Mesenteric fat pad (tissue), 1 donor: Measurements from ENCODE around the gene CCDC24. TPM values are rescaled to one million over a fixed set of nuclear protein-coding genes. Genes with fewer than 3 reads are reported as not detected.

Experiments
- DNase-seq: peaks from one replicate; pipeline ENCODE4 v3.0.0-alpha.2; 2020; ENCODE audit warnings: low spot score
- total RNA-seq: library from RNA; stranded (reverse); fragmentation: NEBNext Ultra II Directional; extraction: Animal tissue kit (Norgen Biotek cat#: 25700); gene quantifications from one replicate; pipeline ENCODE4 v1.2.1, GENCODE V29; 2021
- donor health status: DM: yes; HTN: yes; CAD: no.

CCDC24 gene
- total RNA-seq, 1 donor from 2014 or later: 3.9 TPM

GRCh38 chr1:44021156-44021555, 29.8 kb downstream of the CCDC24 start:
- DNase-seq: no peak

GRCh38 chr1:44021581-44022321, 30.4 kb downstream of the CCDC24 start:
- no peak for DNase-seq

GRCh38 chr1:44024031-44024902, 32.9 kb downstream of the CCDC24 start:
- no peak for DNase-seq

GRCh38 chr1:44024903-44025525, 33.6 kb downstream of the CCDC24 start:
- DNase-seq: no peak

- DNase-seq: no peak
Observed at GRCh38 chr1:44025816-44026215, 34.4 kb downstream of the CCDC24 start.

DNA sequence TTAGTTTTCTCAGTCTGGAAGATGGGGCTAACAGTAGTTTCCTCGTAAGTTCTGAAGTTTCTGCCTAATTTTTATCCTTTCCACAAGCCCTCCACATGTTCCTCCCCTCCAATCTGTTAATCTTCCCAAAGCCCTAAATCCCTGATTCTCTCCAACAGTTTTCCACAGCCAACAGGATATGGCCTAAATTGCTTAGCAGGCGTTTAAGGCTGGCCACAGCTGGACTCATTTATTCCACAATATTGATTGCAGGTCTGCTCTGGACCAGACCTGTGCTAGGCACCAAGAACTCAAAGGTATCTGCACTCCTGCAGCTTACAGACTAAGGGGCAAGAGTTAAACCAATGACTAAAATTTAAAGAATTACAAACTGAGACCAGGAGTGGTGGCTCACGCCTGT, 35.9 kb downstream of the CCDC24 start:
- no peak for DNase-seq

- no peak for DNase-seq
Observed at GRCh38 chr1:44029260-44029910, 38.0 kb downstream of the CCDC24 start.

GRCh38 chr1:44029911-44030604, 38.7 kb downstream of the CCDC24 start:
- peak; percentile 95 for DNase-seq

GRCh38 chr1:44030605-44031251, 39.3 kb downstream of the CCDC24 start:
- DNase-seq: no peak

DNA sequence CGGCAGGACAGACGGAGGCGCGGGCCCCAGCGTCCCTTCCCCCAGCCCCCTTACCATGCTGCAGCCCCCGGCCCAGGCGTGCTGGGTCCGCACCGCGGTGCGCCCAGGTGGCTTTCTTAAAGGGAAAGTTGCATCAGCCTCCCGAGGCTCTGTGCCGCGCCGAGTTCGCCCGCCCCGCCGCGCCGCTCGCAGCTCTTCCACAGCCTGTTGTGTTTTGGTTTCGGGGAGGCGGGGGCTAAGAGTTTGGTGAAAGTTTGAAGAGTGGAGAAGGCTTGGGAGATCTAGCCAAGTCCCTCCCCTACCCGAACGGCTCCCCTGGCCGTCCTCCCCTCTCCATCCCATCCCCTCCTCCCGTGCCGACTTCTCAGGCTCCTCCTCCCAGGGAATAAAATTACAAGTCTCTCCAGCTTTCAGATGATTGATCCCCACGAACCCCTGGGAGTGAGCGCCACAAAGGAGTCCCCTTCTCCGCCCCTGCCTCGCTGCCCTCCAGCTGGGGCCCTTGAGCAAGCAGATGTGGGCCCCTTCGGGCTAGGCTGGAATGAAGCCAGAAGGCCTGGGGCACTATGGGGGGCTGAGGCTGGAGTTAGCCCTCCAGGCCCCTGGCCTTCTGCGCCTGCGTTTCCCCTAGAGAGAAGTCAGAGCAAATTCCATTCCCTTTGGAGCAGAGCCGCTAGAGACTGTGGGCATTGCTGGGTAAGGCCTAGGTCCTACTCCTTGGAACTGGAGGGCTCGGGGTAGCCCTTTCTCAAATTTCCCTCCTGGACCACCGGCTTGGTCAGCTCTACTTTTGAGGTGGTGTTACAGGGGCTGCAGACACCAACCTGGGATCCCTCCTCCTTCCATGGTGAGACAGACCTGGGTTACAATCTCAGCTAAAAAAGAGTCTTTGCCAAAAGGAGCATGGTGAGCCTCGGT, 40.1 kb downstream of the CCDC24 start, which contains the start of gene SLC6A9:
Gene SLC6A9, minus strand, starts transcription at position 211 of the 918 bp plus-strand sequence. CDS start 7,185 bp downstream, outside the sequence.
- DNase-seq: no peak

DNA sequence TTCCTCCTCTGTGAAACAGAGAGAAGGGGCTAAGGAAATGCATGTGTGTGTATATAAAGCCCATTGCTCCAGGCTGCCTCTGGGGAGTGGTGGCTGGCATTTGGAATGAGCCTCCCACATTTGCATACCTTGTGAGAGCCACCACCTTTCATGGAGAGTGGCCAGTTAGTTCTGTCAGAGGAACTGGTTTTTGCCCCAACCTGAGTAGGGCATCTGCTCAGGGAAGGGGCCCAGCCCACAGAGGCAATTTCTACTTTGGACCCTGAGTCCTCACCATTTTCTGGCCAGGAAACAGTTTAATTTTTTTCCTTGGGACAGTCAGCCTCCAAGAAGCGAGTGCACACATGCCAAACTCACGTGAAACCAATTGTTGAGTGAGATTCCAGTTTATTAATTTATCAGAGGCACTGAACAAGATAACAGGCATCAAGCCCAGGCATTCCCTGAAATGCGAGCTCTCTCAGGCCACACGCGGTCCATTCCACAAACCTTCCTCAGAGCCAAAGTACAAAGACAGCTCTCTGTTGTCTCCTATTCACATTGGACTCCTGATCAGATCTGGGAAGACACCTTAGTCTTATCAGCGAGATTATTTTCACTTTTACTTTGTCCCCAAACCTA, 40.9 kb downstream of the CCDC24 start:
- no peak for DNase-seq

GRCh38 chr1:44033041-44033575, 41.7 kb downstream of the CCDC24 start:
- DNase-seq: no peak

- no peak for DNase-seq
Observed at GRCh38 chr1:44033756-44034155, 42.4 kb downstream of the CCDC24 start.

- peak; percentile 77 for DNase-seq
Observed at GRCh38 chr1:44034423-44034822, 43.0 kb downstream of the CCDC24 start.

- DNase-seq: peak; percentile 77
Observed at GRCh38 chr1:44034976-44035716, 43.7 kb downstream of the CCDC24 start.

- peak; percentile 85 for DNase-seq
Observed at GRCh38 chr1:44035726-44036408, 44.5 kb downstream of the CCDC24 start.
